ENCODE measurements around the gene MAD1L1. TPM values are rescaled to one million over a fixed set of nuclear protein-coding genes. Genes with fewer than 3 reads are reported as not detected.
"Not testable (repeated sequence)": the region's sequence is repeated elsewhere in the genome, so short reads cannot be mapped to it uniquely, and the experiment has no call there.

Gene MAD1L1
- total RNA-seq, 6 experiments from 2014 or later, result 15.1 to 37.4 (median 20.5) TPM

- no peak for ATAC-seq
- peak in 2 of 3 donors; percentile 18 to 44 for DNase-seq
- Histone ChIP-seq H3K27me3 (no peaks in the 10 kb centered on the region), H3K4me3 (no peak overlapping the region), H3K36me3 (no peaks in the 10 kb centered on the region), H3K9me3 (no peaks in the 10 kb centered on the region), H3K4me1 (peaks cover 0 to 13% (median 6%) of the 10 kb centered on the region in 4 donors), H3K27ac (no peak overlapping the region)
- no CpG with 5 or more reads among the region's 14 CpGs for WGBS (ENCODE audit: insufficient coverage, low coverage, low lambda C conversion rate, missing lambda C conversion rate)
- intact Hi-C loops (cut with DNase I), result no loop called here
- TF ChIP-seq POLR2A (IDR thresholded peaks at IDR 0.05) (no peak), CTCF (IDR thresholded peaks at IDR 0.05) (no peak)
Observed at GRCh38 chr7:1839701-1840100, 393.0 kb downstream of the MAD1L1 start.

GRCh38 chr7:1838911-1839531 is 393.7 kb downstream of the MAD1L1 start:
- H3K9me3 ChIP-seq; H3K27me3 ChIP-seq; H3K36me3 ChIP-seq; ATAC-seq; intact Hi-C loops (cut with DNase I); H3K4me3 ChIP-seq; H3K27ac ChIP-seq: not testable (repeated sequence)
- WGBS (ENCODE audit: insufficient coverage, low coverage, low lambda C conversion rate, missing lambda C conversion rate), result 100% methylated on average over 5 of the region's 21 CpGs
- peaks cover 0 to 13% (median 6%) of the 10 kb centered on the region in 4 donors for H3K4me1 ChIP-seq
- DNase-seq, result peak in 1 of 3 donors; percentile 9

- ATAC-seq; H3K4me3 ChIP-seq; H3K27ac ChIP-seq; H3K27me3 ChIP-seq; intact Hi-C loops (cut with DNase I); H3K36me3 ChIP-seq; H3K9me3 ChIP-seq: not testable (repeated sequence)
- WGBS (ENCODE audit: insufficient coverage, low coverage, low lambda C conversion rate, missing lambda C conversion rate), result 96% methylated on average over 8 of the region's 13 CpGs
- peaks cover 0 to 13% (median 6%) of the 10 kb centered on the region in 4 donors for H3K4me1 ChIP-seq
- peak in 2 of 3 donors; percentile 13 to 33 for DNase-seq
Observed at GRCh38 chr7:1838544-1838872, 394.2 kb downstream of the MAD1L1 start.

GRCh38 chr7:1837696-1838543 is 394.8 kb downstream of the MAD1L1 start:
- ATAC-seq; DNase-seq; H3K27ac ChIP-seq; H3K27me3 ChIP-seq; H3K9me3 ChIP-seq; H3K36me3 ChIP-seq; H3K4me3 ChIP-seq; intact Hi-C loops (cut with DNase I): not testable (repeated sequence)
- peaks cover 0 to 12% (median 6%) of the 10 kb centered on the region in 4 donors for H3K4me1 ChIP-seq
- WGBS (ENCODE audit: insufficient coverage, low coverage, low lambda C conversion rate, missing lambda C conversion rate), result 92% methylated on average over 20 of the region's 31 CpGs

- H3K27me3 ChIP-seq; H3K36me3 ChIP-seq; H3K27ac ChIP-seq; intact Hi-C loops (cut with DNase I); ATAC-seq; H3K4me3 ChIP-seq; H3K4me1 ChIP-seq; DNase-seq; H3K9me3 ChIP-seq: not testable (repeated sequence)
- WGBS (ENCODE audit: insufficient coverage, low coverage, low lambda C conversion rate, missing lambda C conversion rate), result 100% methylated on average over 1 of the region's 1 CpG
Observed at GRCh38 chr7:1831933-1832535, 400.7 kb downstream of the MAD1L1 start.

GRCh38 chr7:1831471-1831870 is 401.3 kb downstream of the MAD1L1 start:
- intact Hi-C loops (cut with DNase I); DNase-seq; H3K9me3 ChIP-seq; H3K4me3 ChIP-seq; H3K36me3 ChIP-seq; ATAC-seq; H3K27me3 ChIP-seq; H3K27ac ChIP-seq; H3K4me1 ChIP-seq: not testable (repeated sequence)
- WGBS (ENCODE audit: insufficient coverage, low coverage, low lambda C conversion rate, missing lambda C conversion rate), result 62% methylated on average over 3 of the region's 4 CpGs

- H3K27ac ChIP-seq; ATAC-seq; H3K36me3 ChIP-seq; H3K27me3 ChIP-seq; intact Hi-C loops (cut with DNase I); DNase-seq; H3K4me1 ChIP-seq; H3K9me3 ChIP-seq; H3K4me3 ChIP-seq: not testable (repeated sequence)
- 89% methylated on average over 1 of the region's 1 CpG for WGBS (ENCODE audit: insufficient coverage, low coverage, low lambda C conversion rate, missing lambda C conversion rate)
Observed at GRCh38 chr7:1829668-1830067, 403.1 kb downstream of the MAD1L1 start.
